NCI-H82 (cell line): Measurements from ENCODE around the gene LGALS8.
"Not testable (repeated sequence)": the region's sequence is repeated elsewhere in the genome, so short reads cannot be mapped to it uniquely, and the experiment has no call there.

ENCODE experiments used
- DNase-seq: peaks from one replicate; lab custom pipeline; 2025; lab: John Stamatoyannopoulos, UW

The LGALS8 gene

GRCh38 chr1:236541710-236542109 lies 17.9 kb downstream of the LGALS8 start:
- no peak for DNase-seq

DNA sequence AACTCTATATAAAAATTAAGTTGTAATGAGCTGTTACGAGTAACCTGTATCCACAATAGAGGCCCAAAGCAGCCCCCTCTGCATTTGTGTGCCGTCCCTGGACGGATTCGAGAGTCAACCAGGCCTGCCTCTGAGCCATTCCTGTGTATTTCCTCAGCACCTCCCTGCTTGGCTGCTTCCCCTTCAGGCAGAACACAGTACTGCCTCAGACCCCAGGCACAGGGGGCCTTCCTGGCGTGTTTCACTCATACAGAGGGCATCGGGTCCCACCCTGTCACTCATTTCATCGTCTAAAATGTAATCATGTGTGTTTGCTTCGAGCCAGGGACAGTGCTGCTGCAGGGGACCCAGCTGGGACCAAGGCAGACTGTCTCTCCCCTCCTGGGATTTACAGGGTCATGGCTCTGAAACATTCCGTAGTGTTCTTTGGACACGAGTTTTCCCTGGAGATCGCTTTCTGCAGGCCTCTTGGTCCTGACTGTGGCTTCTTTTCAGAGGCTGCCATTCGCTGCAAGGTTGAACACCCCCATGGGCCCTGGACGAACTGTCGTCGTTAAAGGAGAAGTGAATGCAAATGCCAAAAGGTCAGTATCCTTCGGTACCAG lies 19.4 kb downstream of the LGALS8 start:
- DNase-seq: peak; percentile 39

- DNase-seq: no peak
These were observed 21.9 kb downstream of the LGALS8 start for GRCh38 chr1:236545621-236546169.

- no peak for DNase-seq
These were observed 24.7 kb downstream of the LGALS8 start for GRCh38 chr1:236548452-236548851.

DNA sequence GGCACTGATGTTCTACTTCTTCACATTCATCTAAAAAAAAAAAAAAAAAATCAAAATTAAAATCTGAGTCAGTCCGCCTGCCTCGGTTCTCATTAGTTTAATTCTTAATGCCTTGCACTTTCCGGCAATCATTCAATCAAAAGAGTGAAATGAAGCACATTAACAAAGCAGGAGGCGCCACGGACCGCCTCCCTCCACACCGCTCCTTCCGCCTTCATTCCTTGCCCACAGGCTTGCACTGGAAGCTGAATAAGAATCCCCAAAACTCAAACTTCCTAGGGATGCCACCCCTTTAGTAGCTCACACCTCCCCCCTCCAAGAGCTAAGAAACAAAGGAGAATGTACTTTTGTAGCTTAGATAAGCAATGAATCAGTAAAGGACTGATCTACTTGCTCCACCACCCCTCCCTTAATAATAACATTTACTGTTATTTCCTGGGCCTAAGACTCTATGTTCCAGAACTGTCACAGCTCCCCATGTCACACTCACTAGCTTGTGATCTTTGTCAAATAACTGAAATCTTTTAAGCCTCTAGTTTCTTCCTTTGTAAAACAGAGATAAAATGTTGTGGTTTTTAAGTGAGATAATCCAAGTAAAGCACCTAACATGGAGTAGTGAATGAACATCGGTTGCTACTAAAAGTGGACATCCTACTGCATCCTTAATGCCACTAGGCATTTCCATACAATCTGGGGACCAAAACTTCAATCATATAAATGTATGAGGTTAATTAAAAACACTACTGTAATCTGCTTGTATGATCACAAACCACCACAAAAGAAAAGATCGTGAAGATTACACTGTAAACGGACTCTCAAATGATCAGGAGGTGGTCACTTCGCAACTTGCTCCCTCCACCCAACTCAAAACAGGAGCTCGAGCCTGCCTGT lies 27.4 kb downstream of the LGALS8 start:
- no peak for DNase-seq

GRCh38 chr1:236552096-236552495 lies 28.3 kb downstream of the LGALS8 start:
- no peak for DNase-seq

DNA sequence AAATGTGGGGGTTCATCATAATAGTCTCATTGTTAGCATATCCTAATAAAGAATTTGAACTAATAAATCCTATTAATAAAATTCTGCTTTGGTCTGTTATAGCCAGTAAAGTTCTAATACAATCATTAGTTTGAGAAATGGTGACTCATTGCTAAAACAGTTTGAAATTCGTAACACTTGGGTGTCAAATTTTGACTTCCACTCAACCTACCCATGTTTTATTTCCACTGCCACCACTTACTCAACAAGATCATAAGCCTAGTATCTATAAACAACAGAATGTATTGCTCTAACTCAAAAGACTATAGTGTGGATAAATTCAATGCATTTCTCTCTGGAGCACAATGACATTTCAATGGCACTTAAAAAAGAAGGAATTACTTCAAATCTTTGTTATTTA lies 29.1 kb downstream of the LGALS8 start:
- DNase-seq: no peak

- DNase-seq: no peak
These were observed 29.6 kb downstream of the LGALS8 start for GRCh38 chr1:236553370-236553769.

DNA sequence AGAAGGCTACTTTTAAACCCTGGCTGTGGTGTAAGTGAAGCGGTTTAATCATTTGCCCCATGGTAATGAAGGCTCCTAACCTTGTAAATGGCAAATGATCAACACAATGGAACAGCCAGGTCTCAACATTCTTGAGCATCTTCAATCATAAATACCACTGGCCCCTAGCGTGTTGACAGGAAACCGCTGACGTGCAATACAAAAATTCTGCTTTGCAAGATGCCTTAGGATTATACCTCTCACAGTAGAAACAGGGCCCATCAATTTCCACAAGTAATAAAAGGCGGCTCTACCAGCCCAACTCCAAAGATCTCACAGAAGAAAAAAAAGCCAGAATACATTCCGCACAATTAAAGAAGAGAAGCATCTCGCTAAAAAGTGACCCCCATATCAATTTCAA lies 32.8 kb downstream of the LGALS8 start:
- no peak for DNase-seq

DNA sequence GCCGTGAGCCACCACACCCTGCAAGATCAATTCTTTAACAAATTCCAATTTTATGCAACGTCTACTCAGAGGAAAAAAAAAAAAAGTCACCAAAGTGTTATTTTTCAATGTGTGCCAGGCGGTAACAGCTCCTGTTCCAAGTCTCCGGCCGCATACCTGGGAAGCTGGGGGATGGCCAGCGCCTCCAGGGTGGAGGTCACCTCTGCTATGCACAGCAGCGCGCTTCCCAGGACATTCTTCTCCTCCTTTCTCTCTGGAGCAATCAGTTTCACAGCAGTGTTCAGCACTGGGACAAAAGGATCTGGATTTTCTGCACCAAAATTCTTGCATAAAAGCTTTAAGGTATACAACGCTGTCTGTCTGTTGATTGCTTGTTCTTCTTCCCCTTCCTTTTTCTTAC lies 34.3 kb downstream of the LGALS8 start:
- no peak for DNase-seq

- no peak for DNase-seq
These were observed 35.1 kb downstream of the LGALS8 start for GRCh38 chr1:236558846-236559245.

DNA sequence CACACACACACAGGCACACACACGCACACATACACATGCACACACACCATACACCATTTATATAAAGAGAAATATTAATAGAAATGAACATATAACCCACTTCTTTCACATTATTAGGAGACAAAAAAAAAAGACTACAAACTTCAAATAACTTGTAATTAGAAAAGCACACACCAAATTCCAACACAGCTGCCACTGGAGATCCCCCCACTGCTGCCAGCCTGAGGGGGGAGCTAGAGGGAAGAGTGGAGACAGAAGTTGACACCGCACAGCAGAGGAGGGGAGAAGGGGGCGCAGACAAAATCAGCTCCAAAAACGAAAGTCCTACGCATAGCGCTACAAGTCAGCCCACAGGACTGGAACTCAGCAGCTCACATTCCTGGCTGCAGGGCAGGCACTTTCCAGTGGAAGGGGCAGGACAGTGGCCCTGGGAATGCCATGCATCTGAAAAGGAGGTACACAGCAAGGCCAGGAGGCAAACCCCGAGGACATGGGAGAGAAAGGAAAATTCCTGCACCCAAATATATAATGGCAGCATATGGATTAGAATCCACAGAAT lies 36.5 kb downstream of the LGALS8 start:
- DNase-seq: no peak

DNA sequence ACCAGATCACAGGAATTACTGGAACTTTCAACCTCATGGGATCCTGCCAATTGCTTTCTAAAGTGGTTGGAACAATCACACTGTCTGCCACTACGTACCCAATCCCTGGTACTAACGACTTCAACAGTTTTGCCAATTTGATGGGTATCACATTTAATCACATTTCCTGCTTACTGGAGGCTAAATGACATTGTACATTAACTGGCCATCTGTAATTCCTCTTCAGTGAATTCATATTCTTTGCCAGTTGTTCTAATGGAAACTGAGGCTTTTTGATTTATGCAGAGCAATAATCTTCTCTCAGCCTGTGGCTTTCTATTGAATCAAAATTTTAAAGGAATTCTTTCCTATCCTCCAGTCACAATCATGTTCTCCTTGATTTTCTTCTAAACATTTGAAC lies 38.2 kb downstream of the LGALS8 start:
- DNase-seq: no peak

DNA sequence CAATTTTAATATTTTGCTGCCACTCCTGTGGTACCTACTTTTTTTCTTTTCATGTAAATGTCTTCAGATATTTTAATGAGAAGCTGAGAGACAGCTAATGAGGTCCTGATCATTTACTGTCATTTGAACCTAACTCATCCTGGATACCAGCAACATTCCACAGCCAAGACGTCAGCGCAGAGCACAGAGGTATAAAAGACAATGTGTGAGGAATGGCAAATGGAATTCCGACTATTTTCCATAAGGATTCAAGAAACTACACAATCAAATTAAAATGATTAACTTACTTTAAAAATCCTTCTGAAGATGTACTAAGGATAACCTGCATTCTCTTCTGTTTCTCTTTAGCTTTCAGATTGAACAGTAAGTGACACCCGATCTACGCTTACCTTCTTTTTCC lies 41.7 kb downstream of the LGALS8 start:
- DNase-seq: no peak

- DNase-seq: no peak
These were observed 44.6 kb downstream of the LGALS8 start for GRCh38 chr1:236568285-236568894.

DNA sequence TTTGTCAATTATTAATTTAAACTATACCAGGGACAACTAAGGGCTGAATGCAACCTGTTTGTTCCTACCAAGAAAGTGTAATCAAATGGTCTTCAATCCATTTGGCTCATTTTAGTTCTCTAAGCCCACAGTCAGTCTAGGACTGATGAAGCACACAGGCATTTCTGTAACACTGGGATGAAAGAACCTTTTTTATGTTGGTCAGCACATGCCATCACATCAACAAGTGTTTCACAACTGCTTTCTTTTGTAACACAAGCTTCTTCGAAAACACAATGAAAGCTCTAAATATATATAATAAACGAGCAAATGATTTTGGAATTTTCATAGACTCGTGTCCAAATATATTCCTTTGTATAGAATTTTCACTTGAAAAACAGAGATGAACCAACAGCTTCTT lies 51.7 kb downstream of the LGALS8 start:
- no peak for DNase-seq

DNA sequence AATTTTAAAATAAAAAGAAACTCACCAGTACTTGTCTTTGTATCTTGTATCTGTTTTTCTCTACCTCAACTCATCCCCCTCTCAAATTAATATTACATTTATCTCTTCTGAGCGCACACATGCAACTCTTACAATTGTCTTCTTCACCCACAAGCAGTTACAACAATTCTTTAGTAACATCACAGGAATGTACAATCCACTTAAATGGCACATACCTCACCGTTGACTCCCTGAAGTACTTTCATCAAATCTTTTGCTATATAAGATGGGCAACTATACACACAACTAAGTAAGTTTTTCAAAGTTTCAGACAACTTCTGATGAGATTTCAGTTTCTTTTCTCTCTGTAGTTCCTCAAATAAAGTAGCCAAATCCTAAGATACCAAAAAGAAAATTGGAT lies 52.2 kb downstream of the LGALS8 start:
- DNase-seq: no peak

DNA sequence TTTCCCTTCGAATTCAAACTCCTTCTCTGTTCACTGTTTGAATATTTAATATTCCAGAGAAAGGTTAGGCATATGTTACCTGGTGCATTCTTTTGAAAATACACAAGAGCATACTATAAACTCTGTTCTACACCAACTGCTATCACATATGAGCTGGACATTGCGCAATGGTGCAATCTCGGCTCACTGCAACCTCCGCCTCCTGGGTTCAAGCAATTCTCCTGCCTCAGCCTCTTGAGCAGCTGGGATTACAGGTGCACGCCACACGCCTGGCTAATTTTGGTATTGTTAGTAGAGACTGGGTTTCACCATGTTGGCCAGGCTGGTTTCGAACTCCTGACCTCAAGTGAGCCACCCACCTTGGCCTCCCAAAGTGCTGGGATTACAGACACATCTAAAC lies 53.3 kb downstream of the LGALS8 start:
- DNase-seq: not testable (repeated sequence)

GRCh38 chr1:236578661-236579060 lies 54.9 kb downstream of the LGALS8 start:
- DNase-seq: no peak

DNA sequence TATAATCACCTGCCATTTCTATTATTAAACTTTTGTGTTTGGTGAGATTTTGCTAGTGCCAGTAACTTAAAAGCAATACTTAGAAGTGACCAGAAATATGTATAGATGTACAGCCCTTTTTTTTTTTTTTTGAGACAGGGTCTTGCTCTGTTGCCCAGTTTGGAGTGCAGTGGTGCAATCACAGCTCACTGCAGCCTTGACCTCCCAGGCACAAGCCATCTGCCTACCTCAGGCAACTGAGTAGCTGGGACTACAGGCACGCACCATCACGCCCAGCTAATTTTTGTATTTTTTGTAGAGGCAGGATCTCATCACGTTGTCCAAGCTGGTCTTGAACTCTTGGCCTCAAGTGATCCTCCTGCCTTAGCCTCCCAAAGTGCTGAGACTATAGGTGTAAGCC lies 56.6 kb downstream of the LGALS8 start:
- not testable (repeated sequence) for DNase-seq

DNA sequence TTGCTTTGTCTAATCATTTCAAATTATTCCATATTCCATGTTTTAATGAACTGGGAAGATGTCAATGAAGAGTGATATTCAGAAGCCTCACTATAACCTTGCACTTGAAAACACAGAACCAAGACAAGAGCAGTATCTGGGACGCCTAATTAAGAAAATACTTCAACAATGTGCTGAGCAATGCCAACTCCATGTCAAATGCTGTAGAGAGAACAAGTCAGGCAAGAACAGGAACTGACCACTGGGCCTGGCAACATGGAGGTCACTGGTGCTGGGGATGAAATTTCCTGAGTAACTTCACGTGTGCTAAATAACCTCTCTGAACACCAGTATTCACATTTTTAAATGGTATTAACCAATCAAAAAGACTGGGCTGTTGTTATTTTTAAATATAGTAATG lies 57.7 kb downstream of the LGALS8 start:
- DNase-seq: no peak

GRCh38 chr1:236589531-236589930 lies 65.7 kb downstream of the LGALS8 start:
- DNase-seq: no peak
